NK-92 treated with Interleukin-12 subunit alpha and Interleukin-12 subunit beta, amount 100 ng/mL, for 24 hours (cell line): Measurements from ENCODE around the gene EIF4E1B.

Experiments used
- DNase-seq: peaks from one replicate; lab custom pipeline; 2025; lab: John Stamatoyannopoulos, UW

The EIF4E1B gene

DNA sequence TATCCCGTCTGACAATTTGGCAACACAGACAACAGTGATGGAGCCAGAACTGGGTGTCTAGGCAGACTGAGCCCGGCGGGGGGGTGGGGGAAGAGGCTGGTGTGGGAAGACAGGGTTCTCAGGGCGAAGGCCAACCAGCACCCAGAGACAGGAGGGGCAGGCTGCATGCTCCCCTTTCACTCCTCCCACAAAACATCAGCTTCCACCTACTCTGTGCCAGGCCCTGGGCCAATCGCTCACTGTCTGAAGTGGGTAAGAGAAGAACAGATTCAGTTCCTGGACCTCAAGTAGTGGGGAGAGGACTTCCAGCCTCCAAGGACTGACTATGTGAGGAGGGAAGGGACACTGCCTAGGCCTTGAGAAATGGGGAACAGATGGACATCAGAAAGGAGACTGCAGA, 2.9 kb upstream of the EIF4E1B start:
- no peak for DNase-seq

DNA sequence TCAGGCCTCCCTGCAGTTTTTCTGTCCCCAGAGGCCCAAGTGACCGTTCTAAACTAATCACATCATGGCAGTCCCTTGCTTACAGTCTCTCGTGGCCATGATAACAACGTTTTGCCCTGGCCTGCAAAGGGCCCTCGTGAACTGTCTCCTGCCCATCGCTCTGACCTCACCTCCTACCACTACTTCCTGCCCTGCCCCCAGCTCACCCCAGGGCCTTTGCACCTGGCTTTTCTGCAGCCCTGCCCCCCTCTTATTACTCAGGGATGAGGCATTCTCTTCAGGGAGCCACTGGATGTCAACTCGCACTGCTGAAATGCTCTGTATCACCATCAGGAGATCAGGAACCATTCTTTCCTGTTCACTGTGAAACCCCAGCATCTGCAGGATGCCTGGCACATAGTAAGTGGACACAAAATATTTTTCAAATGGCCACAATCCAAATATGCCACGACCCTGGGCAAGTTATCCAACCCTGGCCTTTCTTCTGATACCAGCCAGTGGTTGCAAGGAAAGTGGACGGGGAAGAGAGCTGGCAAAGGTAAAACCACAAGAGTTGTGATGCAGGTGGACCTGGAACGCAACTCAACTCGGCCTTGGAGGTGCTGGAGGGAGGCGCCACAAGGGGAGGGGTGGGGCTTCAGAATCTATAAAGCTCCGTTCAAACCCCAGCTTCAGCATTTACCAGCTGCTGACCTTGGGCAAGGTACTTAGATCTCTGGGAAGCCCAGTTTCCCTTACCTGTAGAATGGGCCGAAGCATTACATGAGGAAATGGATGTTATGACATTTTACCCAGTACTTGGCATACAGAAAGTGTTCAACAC, 1.9 kb upstream of the EIF4E1B start:
- no peak for DNase-seq

DNA sequence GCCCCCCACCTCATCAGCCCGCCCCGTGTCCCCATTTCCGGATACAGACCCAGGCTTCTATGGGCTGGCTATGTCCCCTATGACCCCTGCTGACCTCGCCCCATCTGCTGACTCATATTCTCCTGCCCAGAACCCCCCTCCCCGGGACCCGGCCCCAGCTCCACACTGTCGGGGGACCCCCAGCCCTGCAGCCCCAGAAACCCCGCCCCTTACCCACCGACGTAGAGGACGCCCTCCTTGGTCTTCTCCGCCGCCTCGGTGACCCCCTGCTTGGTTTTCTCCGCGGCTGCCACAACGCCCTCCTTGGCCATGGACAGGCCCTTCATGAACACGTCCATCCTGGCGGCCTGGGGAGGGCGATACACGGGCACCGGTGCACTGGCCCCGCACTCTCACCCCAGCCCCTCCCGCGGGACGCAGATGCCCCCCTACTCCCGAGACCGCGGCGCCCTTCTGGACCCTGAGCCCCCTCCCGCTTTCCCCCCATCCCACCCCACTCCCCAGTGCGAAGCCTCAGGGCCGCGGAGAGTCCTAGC, 1.1 kb upstream of the EIF4E1B start:
- DNase-seq = no peak

DNA sequence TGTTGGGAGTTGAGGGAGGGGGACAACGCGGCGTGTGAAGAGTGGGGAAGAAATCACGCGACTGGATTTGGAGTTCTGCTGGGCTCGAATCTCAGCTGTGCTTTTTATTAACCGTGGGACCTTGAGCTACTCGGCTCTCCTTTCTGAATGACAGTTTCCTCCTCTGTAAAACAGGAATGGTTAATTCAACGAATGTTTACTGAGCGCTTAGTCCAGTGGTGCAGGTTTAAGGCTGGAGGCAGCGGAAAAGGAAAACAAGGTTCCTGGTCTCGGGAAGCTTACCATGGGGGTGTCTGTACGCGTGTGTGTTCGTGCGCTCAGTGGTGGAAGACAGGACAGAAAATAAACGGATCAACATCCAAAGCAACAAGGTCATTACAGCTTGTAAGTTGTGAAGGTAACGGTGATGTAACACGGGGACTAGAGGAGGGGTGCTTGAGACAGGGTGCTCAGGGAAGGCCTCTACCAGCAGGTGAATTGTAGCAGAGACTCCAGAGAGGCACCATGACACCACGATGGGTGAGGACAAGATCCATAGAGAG, 277 bp downstream of the EIF4E1B start:
- DNase-seq = no peak

DNA sequence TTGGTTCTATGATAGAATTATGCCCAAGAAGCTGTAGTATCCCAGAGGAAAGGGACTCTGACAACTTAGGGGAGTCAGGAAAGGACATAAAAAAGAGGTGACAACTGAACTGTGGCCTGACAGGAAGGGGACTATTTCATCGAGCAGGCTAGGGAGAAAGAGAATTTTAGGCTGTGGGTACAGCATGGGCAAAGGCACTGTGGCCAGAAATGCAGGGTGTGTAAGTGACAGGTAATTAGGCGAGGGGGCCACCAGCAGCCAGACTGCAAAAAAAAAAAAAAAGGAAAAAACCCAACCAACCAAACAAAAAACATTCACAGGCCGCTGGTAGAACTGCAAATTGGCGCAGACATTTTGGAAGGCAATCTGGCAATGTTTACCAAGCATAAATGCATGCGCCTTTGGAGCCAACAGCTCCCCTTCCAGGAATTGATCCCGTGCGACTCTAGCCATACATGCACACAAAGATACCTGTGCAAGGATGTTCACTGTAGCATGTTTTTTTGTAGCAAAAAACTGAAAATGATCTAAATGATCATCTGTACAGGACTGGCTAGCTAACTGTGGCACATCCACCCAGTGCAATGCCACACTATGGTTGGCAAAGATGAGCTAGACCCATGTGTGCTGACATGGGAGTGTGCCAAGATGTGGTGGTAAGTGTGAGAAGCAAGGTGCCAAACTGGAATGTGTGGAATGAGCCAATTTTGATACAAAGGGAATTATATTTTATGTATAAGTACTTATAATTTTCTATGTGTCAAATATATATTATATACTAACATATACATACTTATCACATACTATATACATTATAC, 1.1 kb downstream of the EIF4E1B start:
- no peak for DNase-seq

DNA sequence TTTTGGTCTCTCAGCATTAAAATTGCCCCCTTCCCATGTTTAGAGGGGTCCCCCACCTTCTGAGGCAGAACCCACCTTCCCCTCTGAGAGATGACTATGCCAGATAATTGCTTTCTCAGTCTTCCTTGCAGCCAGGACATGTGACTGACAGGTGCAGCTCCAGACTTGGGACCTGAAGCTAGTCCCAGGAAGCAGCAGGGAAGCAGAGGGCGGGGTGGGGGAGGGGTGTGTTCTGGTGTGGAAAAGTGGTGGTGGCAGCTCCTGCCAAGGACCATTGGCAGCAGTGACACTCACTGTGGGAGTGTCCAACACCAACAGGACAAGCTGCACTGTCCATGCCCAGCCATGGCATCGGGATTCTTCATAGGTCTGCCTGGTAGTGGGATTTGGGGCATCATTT, 2.3 kb downstream of the EIF4E1B start:
- DNase-seq = no peak

DNA sequence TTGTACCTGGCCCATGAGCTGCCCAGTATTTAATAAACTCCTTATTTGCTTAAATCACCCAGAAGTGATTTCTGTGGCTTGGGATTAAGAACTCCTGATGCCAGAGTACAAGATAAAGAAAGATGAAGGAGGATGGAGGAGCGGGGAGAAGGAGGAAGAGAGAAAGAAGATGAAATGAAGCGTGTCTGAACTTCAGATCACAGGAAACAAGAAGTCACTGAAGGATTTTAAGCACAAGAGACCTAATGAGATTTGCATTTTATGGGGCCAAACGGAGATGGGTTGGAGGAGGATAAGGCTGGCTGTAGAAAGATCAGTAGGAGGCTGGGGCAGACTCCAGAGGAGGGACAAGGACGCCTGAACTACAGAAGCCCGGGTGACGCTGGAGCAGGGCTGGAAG, 3.1 kb downstream of the EIF4E1B start:
- no peak for DNase-seq

DNA sequence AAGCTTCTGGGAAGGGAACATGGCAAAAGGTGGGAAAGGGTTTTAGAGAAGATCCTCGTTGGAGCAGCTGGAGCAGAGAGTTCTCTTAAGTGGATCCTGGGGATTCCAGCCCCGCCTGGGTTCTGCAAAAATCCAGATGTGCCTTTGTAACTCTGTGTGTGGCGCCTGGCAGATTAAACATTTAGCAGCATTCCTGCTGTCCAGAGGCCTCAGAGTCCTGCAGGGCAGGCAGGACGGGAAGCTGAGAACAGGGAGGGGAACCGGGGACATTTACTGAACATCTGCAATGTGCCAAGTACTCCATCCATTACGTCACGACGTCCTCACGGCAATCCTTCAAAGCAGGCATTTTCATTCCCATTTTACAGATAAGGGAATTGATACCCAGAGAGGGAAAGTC, 6.0 kb downstream of the EIF4E1B start:
- no peak for DNase-seq

DNA sequence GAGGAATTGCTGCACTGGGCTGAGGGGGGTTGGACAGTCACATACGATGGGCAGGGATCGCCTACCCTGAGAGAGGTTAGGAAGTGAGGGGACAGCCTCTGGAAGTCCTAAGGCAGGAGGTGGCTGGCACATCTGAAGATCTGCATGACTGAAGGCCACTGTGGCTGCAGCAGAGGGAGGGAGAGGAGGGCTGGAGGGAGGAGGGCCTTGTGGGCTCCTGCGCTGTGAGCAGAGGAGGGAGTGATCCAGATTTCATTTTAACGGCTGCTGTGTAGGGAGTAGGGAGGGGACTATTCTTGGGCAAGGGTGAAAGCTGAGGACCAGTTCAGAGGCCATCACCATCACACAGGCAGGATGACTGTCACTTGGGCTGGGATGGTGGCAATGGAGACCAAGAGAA, 7.1 kb downstream of the EIF4E1B start:
- DNase-seq = no peak

DNA sequence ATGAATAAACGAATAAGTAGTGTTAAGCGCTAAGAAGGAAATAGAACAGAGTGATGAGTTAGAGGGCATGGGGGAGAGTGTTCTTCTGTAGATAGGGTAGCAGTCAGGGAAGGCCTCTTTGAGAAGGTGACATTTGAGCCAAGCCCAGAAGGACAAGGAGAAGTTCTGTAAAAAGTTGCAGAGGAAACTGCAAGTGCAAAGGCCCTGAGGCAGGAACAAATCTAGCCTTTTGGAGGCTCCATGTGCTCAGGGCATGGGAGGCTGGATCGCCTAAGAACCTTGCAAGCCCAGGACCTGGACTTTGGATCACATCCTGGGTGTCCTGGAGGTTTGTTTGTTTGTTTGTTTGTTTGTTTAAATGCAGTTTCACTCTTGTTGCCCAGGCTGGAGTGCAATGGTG, 8.0 kb downstream of the EIF4E1B start:
- DNase-seq = no peak

DNA sequence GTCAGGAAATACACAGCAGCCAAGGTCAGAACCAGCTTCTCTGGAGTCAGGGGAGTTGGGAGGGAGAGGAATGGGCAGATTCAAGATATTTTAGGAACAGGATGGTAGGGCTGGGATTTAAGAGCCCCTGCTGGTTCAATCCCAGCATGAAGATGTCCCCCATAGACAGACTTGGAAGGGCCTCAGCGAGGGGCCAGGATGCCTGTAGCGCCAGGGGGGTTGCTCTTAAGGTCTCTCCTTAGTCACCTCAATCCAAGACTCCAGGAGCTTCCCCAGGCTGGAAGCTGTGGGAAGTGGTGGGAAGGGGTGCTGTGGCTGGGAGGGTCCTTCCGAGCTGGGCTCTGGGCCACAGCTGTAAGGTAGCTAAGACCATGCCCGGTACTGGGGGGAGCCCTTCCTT, 8.7 kb downstream of the EIF4E1B start:
- DNase-seq = no peak

DNA sequence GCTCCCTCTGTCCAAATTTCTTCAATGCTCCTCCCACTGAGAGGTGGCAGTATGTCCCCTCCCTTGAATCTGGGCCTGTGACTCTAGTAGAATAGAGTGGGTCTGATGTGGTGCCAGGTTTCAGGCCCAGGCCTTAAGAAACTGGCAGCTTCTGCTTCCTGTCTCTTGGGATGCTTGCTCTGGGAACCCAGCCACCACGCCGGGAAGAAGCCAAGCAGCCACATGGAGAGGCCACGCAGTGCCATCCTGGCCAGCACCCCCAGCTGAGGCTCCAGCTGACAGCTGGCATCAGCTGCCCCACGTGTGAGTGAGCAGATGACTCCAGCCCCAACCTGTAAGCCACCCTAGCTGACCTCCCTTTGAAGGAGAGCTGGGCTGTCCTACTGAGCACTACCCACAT, 9.5 kb downstream of the EIF4E1B start:
- DNase-seq = no peak

DNA sequence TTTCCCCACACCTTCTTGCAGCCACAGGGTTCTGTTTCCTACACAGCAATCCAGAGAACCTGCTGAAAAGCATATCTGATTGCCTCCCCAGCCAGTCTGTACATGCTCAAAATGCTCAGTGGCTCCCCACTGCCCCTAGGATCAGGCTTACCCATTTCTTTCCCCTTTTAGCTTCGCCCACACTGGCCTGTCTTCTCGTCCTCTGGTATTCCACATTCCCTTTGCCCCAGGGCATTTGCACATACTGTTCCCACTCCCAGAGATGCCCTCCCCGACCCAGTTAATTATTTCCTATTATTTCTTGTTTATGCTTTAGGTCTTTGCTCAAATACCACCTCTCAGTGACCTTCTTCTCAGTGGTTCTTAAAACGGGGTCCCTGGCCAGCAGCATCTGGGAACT, 10.1 kb downstream of the EIF4E1B start:
- DNase-seq = no peak

DNA sequence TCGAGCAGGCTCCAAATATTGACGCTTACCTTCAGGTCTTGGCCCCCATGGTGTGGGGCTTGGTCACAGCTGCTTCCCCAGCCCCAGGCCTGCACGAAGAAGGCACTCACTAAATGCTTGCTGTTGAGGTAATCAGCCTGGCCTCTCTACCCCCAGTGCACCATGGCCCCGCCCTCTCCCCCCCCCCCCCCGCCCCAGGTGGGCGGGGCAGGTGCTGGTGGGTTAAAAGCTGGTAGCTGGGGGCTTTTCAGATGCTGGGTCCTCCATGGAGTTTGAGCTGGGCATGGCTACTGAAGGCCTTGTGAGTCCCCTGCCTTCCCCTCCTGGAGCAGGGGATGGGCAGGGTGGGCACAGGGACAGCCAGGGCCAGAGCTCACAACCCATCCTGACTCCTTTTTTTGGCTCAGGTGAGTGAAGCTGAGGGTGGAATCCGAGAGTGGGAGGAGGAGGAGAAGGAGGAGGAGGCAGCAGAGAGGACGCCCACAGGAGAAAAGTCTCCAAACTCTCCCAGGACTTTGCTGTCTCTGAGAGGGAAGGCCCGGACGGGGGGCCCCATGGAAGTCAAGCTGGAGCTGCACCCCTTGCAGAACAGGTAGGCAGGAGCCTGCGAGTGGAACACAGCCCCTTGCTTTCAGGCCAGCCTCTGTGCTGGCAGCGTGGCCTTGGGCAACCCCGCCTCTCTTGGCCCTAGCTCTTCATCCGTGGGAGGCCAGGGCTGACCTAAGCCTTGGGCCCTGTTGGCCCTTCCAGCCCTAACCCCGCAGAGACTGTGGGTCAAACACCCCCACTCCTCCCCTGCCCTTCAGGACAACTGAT, 12.4 kb downstream of the EIF4E1B start:
- no peak for DNase-seq

DNA sequence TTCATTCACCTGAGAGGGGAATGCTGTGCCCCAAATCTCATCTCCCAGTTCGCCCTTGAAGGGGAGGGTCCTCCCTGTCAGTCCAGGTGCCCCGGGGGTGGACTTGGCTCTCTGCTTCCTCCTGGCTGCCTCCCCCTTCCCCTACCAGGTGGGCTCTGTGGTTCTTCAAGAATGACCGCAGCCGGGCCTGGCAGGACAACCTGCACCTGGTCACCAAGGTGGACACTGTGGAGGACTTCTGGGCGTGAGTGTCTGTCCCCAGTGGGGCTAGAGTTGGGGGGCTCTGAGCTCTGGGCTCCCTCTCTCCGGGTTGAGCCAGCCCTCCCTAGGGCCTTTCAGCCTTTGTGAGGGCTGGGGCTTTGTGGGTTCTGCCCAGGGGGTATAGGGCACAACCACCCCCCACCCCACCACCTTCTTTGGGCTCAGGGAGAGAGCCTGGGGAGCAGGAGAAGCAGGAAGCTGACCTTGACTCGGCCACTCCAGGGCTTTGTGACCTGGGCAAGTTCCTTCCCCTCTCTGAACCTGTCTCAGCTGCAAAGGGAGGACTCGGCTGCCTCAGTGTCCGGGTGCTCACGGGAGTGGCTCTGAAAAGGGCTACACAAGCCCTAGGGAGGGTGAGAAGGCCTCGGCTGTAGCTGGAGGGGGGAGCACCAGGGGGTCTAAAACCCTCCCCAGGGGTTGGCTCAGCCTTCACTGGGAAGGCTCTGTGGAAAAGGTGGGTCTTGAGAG, 13.2 kb downstream of the EIF4E1B start:
- DNase-seq = no peak

DNA sequence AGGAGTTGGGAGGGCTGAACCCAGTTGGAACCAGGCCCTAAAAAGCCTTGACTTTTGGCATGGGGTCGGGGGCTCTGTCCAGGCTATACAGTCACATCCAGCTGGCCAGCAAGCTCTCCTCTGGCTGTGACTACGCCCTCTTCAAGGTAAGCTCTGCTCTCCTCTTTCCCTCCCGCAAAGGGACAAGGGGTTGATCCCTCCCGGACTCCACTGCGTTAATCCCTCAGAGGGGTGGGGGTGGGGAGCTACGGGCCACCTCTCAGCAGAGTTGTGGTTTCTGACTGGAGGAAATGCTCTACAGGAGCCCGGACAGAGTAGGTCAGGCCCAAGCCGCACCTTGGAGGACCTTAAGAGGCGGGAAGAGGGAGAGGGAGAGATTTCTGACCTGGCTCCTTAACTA, 13.8 kb downstream of the EIF4E1B start:
- DNase-seq = no peak

DNA sequence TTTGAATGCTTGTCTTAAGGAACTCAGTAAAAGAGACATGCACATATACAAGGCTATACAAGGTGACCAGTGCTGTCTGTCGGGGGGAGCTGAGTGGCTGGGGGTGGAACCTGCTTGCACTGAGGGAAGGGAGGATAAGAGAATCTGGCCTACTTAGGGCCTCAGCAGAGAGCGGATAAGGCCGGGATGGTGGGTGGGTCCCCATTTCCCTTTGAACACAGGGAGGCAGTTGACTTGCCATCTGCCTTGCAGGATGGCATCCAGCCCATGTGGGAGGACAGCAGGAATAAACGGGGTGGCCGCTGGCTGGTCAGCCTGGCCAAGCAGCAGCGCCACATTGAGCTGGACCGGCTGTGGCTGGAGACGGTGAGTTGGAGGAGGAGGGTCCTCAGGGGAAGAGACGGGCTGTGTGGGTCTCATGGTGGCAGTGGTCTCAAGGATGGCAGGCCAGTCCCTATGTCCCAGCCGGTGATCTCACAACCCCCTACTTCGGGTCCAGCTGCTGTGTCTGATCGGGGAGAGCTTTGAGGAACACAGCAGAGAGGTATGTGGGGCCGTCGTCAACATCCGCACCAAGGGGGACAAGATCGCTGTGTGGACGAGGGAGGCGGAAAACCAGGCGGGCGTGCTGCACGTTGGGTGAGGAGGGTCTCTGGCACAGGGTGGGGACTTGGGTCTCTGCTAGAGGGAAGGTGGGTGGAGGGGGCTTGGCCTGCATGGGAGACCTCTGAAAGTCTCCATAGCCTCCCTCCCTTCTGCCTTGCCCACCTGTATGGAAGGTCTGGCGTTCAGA, 14.6 kb downstream of the EIF4E1B start:
- DNase-seq = no peak

DNA sequence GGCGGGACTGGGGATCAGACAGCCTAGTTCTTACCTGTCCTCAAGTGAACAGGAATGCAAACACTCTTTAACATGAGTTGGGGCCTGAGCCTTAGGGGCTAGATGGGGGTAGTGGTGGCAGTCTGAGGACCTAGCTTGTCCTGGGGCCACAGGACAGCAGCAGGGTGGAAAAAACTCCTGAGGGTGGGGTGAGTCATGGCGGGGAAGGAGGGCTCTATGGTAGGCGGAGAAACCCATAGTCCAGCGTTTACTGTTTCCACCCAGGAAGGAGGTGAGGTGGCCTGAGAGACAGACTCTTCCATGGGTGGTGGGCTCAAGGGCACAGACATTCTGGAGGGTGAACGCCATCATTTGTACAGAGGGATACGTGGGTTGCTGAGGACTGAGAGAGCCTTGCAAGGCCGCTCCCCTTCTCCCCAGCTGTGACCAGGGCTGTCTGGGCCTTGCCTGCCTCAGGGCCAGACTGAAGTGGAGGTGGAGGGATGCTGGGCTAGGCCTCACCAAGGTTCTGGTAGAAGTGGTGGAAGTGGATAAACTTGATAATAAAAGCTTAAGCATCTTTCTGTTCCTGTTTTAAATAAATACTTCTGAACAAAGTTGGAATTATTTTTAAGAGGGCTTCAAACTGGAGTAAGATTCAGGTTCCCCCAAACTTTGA, 15.7 kb downstream of the EIF4E1B start:
- no peak for DNase-seq

DNA sequence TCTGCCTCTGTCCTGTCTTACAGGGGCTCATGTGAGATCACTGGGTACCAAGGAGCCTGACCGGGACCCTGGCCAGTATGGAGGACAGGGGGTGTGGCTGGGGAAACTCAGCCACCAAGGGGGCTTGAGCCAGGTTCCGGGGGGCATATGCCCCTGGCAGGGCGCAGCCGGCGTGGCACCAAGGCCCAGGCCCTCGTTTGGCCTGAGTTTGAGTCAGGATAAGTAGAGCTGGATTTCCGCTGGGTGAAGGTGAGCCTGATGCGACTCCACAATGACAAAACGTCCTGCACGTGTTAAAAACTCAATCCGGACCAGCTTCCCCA, 16.2 kb downstream of the EIF4E1B start:
- no peak for DNase-seq
